ENCODE measurements around the gene DLL3.
"Not testable (repeated sequence)": the region's sequence is repeated elsewhere in the genome, so short reads cannot be mapped to it uniquely, and the experiment has no call there.

DLL3 gene, protein sequence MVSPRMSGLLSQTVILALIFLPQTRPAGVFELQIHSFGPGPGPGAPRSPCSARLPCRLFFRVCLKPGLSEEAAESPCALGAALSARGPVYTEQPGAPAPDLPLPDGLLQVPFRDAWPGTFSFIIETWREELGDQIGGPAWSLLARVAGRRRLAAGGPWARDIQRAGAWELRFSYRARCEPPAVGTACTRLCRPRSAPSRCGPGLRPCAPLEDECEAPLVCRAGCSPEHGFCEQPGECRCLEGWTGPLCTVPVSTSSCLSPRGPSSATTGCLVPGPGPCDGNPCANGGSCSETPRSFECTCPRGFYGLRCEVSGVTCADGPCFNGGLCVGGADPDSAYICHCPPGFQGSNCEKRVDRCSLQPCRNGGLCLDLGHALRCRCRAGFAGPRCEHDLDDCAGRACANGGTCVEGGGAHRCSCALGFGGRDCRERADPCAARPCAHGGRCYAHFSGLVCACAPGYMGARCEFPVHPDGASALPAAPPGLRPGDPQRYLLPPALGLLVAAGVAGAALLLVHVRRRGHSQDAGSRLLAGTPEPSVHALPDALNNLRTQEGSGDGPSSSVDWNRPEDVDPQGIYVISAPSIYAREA

DNA sequence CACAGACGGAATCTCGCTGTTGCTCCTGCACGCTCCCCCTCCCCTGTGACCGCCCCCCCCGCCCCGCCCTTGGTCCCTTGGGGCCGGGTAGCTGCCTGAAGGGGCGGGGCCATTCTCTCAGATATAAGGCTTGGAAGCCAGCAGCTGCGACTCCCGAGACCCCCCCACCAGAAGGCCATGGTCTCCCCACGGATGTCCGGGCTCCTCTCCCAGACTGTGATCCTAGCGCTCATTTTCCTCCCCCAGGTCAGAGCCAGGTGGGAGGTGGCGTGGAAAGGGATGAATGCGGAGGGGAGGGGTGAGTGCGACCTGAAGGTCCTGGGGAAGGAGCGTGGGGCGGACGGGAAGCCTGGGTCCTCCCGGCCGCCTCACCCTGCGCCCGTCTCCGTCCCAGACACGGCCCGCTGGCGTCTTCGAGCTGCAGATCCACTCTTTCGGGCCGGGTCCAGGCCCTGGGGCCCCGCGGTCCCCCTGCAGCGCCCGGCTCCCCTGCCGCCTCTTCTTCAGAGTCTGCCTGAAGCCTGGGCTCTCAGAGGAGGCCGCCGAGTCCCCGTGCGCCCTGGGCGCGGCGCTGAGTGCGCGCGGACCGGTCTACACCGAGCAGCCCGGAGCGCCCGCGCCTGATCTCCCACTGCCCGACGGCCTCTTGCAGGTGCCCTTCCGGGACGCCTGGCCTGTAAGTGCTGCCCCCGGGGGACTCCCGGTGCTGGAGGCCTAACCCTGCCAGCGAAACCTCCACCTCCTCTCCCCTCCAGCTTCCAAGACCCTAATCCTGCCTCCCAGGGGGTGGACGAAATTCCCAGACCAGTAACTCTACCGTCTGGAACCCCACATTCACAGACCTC, at the start of gene DLL3:
TSS of gene DLL3 (plus strand) at position 150 of the 845 bp plus-strand sequence. CDS start at position 178, 28 bp downstream.
- no peak for DNase-seq (ENCODE audit: low spot score)

DNA sequence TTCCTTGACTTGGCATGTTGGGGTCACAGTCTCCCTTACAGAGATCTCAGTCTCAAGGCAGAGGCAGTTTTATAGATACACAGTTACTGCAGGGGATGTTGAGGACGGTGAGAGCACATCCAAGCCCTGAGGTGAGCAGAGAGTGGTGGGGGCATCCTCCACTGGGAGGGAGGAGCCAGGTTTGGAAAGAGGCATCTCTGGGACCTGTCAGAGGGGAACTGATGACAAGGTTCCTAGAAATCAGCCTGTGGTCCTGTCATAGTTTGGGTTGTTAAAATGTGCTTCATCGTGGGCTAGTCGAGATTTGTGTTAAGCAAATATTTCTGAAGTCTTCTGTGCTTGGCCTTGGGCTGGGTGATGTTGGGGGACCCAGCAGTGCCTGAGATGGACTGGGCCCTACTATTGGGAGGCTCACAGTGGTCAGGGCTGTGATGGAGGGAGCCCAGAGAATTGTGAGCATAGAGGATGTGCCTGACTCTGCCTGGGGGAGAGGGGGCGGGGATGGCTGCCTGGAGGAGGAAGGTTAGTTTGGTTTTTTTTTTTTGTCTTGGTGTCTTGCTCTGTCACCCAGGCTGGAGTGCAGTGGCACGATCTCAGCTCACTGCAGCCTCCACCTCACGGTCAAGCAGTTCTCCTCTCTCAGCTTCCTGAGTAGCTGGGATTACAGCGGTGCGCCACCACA, 49.5 kb upstream of the DLL3 start:
- no peak for DNase-seq (ENCODE audit: low spot score)

DNA sequence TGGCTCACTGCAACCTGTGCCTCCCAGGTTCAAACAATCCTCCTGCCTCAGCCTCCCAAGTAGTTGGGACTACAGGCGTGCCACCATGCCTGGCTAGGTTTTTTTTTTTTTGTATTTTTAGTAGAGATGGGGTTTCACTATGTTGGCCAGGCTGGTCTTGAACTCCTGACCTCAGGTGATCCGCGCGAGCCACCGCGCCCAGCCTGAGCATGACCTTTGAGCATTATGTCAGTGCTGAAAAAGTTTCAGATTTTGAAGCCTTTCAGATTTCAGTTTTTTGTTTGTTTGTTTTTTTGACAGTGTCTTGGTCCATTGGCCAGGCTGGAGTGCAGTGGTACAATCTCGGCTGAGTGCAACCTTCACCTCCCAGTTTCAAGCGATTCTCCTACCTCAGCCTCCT, 47.5 kb upstream of the DLL3 start:
- not testable (repeated sequence) for DNase-seq (ENCODE audit: low spot score)

DNA sequence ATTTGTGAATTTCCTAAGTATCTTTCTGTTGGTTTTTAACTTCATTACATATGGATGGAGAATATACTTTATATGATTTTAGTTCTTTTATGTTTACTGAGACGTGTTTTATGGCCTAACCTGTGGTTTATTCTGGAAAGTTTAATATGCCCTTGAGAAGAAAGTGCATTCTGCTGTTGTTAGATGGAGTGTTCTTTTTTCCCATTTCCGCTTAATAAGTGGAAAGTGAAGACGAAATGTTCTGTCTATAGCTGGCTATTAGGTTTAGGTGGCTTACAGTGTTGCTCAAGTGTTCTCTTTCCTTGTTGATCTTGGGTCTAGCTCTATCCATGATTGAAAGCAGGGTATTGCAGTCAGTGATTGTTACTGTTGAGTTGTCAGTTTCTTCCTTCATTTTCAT, 35.3 kb upstream of the DLL3 start:
- no peak for DNase-seq (ENCODE audit: low spot score)

GRCh38 chr19:39465956-39466747, 32.6 kb upstream of the DLL3 start:
- no peak for DNase-seq (ENCODE audit: low spot score)

DNA sequence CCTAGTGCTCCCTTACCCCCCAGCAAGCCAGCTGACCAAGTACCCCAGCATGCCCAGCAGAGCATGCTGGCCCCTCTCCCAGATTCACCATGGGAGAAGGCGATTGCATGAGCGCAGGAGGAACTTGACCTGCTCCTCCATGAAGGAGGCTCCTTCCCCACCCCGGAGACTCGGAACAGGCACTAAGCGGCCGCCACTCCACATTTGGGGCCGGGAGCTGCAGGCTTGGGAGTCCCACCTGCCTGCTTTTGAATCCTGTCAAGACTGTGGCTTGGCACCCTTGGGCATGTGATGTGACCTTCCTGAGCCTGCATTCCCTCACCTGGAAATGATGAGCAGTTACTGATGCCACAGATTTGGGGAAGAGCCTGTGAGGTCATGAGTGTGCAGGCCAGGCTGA, 30.8 kb upstream of the DLL3 start:
- no peak for DNase-seq (ENCODE audit: low spot score)

DNA sequence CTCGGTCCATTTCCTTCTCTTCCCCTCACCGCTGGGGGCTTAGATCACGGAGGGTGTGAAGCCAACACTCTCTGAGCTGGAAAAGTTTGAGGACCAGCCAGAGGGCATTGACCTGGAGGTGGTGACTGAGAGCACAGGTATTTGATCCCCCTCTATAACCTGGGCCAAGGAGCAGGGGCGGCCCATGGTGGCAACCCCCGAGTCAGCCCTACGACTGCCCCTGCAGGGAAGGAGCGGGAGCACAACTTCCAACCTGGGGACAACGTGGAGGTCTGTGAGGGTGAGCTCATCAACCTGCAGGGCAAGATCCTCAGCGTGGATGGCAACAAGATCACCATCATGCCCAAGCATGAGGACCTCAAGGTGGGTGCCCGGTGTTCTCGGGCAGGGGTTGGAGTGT, 29.7 kb upstream of the DLL3 start:
- DNase-seq (ENCODE audit: low spot score): no peak

DNA sequence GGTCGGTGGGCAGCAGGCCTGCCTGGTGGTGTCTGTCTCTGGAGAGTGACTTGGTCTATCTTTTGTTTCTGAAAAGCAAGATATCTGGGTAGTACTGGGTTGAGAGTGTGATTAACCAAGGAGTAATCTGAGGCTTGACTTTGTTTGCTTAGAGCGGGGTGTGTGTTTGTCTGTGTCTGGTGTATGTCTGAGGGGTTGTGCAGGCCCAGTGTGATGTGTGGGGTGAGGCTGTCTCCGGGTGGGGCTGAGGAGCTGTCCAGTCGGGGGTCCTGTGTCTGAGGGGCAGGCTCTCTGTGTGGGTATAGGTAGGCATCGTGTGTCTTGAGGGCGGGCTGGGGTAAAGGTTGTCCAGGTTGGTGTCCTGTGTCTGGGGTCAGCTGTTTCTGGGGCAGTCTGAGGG, 29.2 kb upstream of the DLL3 start:
- no peak for DNase-seq (ENCODE audit: low spot score)

DNA sequence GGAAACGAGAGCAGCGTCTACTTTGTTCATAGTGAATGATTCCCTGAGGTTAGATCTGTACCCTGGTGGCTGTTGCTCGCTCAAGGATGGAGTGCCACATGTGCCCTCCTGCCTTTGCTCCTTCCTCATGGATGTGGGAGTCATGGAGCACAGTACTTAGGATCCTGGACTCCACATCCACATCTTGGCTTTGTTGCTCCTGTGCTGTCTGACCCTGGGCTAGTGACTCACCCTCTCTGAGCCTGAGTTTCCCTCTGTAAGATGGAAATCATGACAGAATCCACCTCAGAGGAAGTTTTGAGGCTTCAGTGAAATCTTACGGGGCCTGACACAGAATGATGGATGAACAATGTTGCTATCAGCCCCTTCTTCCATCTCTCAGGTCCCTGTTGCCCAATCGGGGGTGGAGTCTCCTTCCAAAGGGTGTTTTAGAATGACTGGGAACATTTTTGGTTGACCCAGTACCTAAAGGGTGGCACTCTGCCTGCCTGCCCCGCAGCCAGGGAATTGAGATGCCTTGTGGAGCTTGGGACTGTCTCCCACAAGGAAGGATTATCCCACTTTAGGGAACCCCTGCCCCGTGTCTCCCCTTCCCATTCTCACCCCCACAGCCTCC, 27.9 kb upstream of the DLL3 start:
- DNase-seq (ENCODE audit: low spot score): no peak

DNA sequence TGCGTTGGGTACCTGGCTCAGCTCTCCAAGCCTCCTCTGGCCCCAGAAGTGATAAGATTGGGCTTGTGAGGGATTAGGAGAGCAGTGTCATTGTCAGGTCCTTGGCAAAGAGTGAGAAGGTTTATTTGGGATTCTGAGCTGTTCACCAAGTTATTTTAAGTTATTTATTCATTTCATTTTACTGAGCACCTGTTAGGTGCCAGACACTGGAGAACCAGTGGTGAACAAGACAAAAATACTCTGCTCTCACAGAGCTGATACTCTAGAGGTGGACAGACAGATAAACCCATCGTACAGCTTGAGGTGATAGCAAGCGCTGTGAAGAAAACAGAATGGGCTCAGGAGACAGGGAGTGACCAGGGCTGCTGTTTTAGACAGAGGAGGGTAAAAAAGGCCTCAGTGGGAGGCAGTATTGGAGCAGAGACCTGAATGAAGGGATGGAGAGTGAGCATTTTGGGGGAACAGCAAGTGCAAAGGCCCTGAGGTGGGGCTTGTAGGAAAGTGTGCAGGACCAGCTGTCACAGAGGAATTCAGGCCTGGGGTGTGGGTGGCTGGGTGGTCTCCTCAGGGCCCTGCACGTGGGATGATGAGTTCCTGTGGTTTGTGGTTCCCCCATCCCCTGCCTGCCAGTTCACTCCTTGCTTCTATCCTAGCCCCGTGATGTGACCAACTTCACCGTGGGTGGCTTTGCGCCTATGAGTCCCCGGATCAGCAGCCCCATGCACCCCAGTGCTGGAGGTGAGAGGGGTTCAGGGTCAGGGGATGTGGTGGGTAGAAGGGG, 26.8 kb upstream of the DLL3 start:
- DNase-seq (ENCODE audit: low spot score): no peak

DNA sequence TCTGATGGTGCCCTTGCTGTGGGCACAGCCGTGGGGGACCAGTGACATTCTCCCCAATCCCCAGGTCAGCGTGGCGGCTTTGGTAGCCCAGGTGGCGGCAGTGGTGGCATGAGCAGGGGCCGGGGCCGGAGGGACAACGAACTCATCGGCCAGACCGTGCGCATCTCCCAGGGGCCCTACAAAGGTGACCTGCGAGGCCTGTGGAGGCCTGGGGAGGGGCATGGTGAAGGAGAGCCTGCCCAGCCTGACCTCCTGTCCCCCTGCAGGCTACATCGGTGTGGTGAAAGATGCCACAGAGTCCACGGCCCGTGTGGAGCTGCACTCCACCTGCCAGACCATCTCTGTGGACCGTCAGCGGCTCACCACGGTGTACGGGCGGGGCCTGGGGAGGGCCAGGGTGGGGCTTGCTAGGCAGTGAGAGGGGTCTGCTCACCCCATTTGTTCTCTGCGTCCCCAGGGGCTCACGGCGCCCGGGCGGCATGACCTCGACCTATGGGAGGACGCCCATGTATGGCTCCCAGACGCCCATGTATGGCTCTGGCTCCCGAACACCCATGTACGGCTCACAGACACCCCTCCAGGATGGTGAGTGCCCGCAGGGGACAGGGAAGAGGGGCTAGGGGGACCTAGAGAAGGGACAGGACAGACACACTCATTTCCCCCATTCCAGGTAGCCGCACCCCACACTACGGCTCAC, 25.9 kb upstream of the DLL3 start:
- DNase-seq (ENCODE audit: low spot score): no peak

DNA sequence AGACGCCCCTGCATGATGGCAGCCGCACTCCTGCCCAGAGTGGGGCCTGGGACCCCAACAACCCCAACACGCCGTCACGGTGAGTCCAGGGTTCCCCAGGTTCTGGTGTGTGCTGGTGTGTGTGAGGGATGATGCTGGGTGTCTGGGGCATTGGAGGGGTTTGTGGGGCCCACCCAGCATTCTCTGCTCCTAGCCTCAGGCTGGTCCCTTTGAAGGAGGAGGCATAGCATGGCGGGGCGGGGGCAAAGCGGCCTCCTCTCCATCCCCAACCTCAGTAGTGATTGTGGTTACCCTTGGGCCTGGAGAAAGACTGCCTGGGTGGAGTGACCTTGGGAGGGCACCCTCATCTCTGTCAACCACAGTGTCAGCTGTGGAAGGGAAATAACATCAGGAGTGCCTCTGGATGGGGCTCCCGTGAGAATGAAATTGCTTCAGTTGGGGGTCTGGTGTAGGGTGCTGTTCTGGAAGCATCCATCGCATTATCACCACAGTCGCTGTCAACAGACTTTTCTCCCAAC, 25.2 kb upstream of the DLL3 start:
- DNase-seq (ENCODE audit: low spot score): no peak

GRCh38 chr19:39474139-39474620, 24.6 kb upstream of the DLL3 start:
- DNase-seq (ENCODE audit: low spot score): peak; percentile 7

DNA sequence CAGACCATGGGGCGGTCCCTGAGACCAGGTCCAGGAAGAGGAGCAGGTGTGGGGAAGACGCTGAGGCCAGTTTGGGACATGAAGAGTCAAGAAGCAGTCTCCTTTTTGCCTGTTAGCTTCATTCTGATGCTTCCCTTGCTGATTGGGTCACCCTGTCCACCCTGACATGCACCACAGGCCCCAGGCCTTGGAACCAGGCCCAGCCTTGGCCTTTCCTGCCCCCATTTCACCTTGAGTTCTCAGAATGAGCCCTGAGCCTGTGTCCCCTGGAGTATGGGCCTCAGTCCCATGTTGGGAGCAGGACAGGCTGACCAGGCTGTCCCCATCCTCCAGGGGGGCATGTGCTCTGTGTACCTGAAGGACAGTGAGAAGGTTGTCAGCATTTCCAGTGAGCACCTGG, 23.0 kb upstream of the DLL3 start:
- no peak for DNase-seq (ENCODE audit: low spot score)

DNA sequence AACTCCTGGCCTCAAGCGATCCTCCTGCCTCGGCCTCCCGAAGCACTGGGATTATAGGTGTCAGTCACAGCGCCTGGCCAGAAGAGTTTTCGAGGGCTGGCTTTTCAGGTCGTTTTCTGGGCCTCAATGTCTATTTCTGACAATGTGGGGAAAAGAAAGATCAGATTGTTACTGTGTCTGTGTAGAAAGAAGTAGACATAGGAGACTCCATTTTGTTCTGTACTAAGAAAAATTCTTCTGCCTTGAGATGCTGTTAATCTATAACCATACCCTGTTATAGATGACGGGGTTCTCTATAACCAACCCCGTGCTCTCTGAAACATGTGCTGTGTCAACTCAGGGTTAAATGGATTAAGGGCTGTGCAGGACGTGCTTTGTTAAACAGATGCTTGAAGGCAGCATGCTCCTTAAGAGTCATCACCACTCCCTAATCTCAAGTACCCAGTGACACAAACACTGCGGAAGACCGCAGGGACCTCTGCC, 19.4 kb upstream of the DLL3 start:
- not testable (repeated sequence) for DNase-seq (ENCODE audit: low spot score)

- DNase-seq (ENCODE audit: low spot score): no peak
Measured at GRCh38 chr19:39479916-39480315, 18.8 kb upstream of the DLL3 start.

GRCh38 chr19:39480337-39481228, 18.2 kb upstream of the DLL3 start, which contains the start of gene TIMM50:
Gene TIMM50, plus strand, starts transcription at chr19:39480838. Its CDS starts 16 bp downstream, at chr19:39480854.
- peak; percentile 90 for DNase-seq (ENCODE audit: low spot score)

DNA sequence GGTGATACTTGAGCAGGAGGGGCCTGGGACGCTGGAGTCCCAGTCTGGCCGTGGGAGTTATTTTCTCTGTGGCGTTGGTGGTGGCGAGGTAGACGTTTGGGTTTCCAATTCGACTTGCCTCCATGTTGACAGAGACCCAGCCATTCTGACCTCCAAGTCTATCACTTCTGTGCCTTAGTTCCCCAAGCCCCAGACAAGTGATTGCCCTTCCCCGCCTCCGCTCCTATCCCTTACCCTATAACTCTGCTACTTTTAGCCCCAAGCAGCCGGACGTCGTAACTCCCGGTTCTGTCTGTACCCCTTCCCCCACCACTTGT, 17.6 kb upstream of the DLL3 start:
- DNase-seq (ENCODE audit: low spot score): no peak

Measured in globus pallidus (tissue), 1 donor.